GM18870 (cell line): ENCODE results near the gene EPN3.

Source experiments
- ATAC-seq: cut with Tn5 transposase; IDR thresholded peaks from one replicate; pipeline ENCODE4 v1.9.1; 2021; ENCODE audit warnings: moderate library complexity; ENCODE audit not compliant: unreplicated experiment

EPN3 gene

GRCh38 chr17:50565402-50566350 is 33.1 kb downstream of the EPN3 start:
- ATAC-seq = no peak

GRCh38 chr17:50566886-50567285 is 34.4 kb downstream of the EPN3 start:
- ATAC-seq = no peak

- no peak for ATAC-seq
Measured at GRCh38 chr17:50568659-50569058, 36.1 kb downstream of the EPN3 start.

GRCh38 chr17:50569592-50569991 is 37.1 kb downstream of the EPN3 start:
- no peak for ATAC-seq

GRCh38 chr17:50570032-50570431 is 37.5 kb downstream of the EPN3 start:
- ATAC-seq = no peak

GRCh38 chr17:50570528-50570927 is 38.0 kb downstream of the EPN3 start:
- ATAC-seq = no peak

- ATAC-seq = no peak
Measured at GRCh38 chr17:50571681-50572080, 39.1 kb downstream of the EPN3 start.

- ATAC-seq = no peak
Measured at GRCh38 chr17:50572541-50572940, 40.0 kb downstream of the EPN3 start.

GRCh38 chr17:50573866-50574611 is 41.5 kb downstream of the EPN3 start:
- ATAC-seq = no peak

GRCh38 chr17:50575581-50576210 is 43.2 kb downstream of the EPN3 start:
- ATAC-seq = no peak

- no peak for ATAC-seq
Measured at GRCh38 chr17:50576864-50577263, 44.3 kb downstream of the EPN3 start.

GRCh38 chr17:50577451-50577954 is 45.0 kb downstream of the EPN3 start:
- no peak for ATAC-seq

- ATAC-seq = no peak
Measured at GRCh38 chr17:50578173-50578572, 45.6 kb downstream of the EPN3 start.

- ATAC-seq = no peak
Measured at GRCh38 chr17:50579399-50579798, 46.9 kb downstream of the EPN3 start.

GRCh38 chr17:50580646-50581045 is 48.1 kb downstream of the EPN3 start:
- ATAC-seq = no peak

GRCh38 chr17:50581316-50581715 is 48.8 kb downstream of the EPN3 start:
- ATAC-seq = no peak

- ATAC-seq = no peak
Measured at GRCh38 chr17:50582741-50583140, 50.2 kb downstream of the EPN3 start.

GRCh38 chr17:50583641-50584040 is 51.1 kb downstream of the EPN3 start:
- no peak for ATAC-seq

GRCh38 chr17:50584116-50584515 is 51.6 kb downstream of the EPN3 start:
- ATAC-seq = no peak

GRCh38 chr17:50584749-50585148 is 52.2 kb downstream of the EPN3 start:
- ATAC-seq = no peak

GRCh38 chr17:50585346-50585745 is 52.8 kb downstream of the EPN3 start:
- no peak for ATAC-seq
